HG03196 (cell line): ENCODE results near the gene FAM72D.
"Not testable (repeated sequence)": the region's sequence is repeated elsewhere in the genome, so short reads cannot be mapped to it uniquely, and the experiment has no call there.

Experiments
- ATAC-seq: cut with Tn5 transposase; IDR thresholded peaks from one replicate; pipeline ENCODE4 v1.9.1; 2021; ENCODE audit not compliant: unreplicated experiment

FAM72D gene

GRCh38 chr1:145095284-145096057 is at the start of gene FAM72D, which contains the start of gene SRGAP2B:
TSS of gene FAM72D (plus strand) at chr1:145095974. CDS start at chr1:145096848, 874 bp downstream.
TSS of gene SRGAP2B (minus strand) at chr1:145095328. CDS start at chr1:145092901, 2,427 bp downstream.
- ATAC-seq = peak; percentile 81

GRCh38 chr1:145047553-145047952 is 48.2 kb upstream of the FAM72D start:
- ATAC-seq = not testable (repeated sequence)

- not testable (repeated sequence) for ATAC-seq
Measured at GRCh38 chr1:145048181-145048856, 47.5 kb upstream of the FAM72D start.

GRCh38 chr1:145052019-145052776 is 43.6 kb upstream of the FAM72D start:
- not testable (repeated sequence) for ATAC-seq

GRCh38 chr1:145053428-145053827 is 42.3 kb upstream of the FAM72D start:
- ATAC-seq = not testable (repeated sequence)

- ATAC-seq = peak; percentile 97
Measured at GRCh38 chr1:145055217-145055760, 40.5 kb upstream of the FAM72D start.

GRCh38 chr1:145058184-145058583 is 37.6 kb upstream of the FAM72D start:
- ATAC-seq = peak; percentile 42

- not testable (repeated sequence) for ATAC-seq
Measured at GRCh38 chr1:145063285-145063684, 32.5 kb upstream of the FAM72D start.

GRCh38 chr1:145063941-145064648 is 31.7 kb upstream of the FAM72D start:
- not testable (repeated sequence) for ATAC-seq

- not testable (repeated sequence) for ATAC-seq
Measured at GRCh38 chr1:145065194-145065826, 30.5 kb upstream of the FAM72D start.

- ATAC-seq = not testable (repeated sequence)
Measured at GRCh38 chr1:145066486-145066885, 29.3 kb upstream of the FAM72D start.

- ATAC-seq = not testable (repeated sequence)
Measured at GRCh38 chr1:145071569-145071968, 24.2 kb upstream of the FAM72D start.

- not testable (repeated sequence) for ATAC-seq
Measured at GRCh38 chr1:145074021-145074559, 21.7 kb upstream of the FAM72D start.

GRCh38 chr1:145076877-145077276 is 18.9 kb upstream of the FAM72D start:
- not testable (repeated sequence) for ATAC-seq

- not testable (repeated sequence) for ATAC-seq
Measured at GRCh38 chr1:145077872-145078786, 17.6 kb upstream of the FAM72D start.

- ATAC-seq = not testable (repeated sequence)
Measured at GRCh38 chr1:145078787-145079370, 16.9 kb upstream of the FAM72D start.

- ATAC-seq = not testable (repeated sequence)
Measured at GRCh38 chr1:145079737-145080136, 16.0 kb upstream of the FAM72D start.

- ATAC-seq = not testable (repeated sequence)
Measured at GRCh38 chr1:145080193-145080592, 15.6 kb upstream of the FAM72D start.
